MM.1S (cell line): ENCODE data around the gene THBS3.

Source experiments
- DNase-seq: peaks from one replicate; pipeline ENCODE4 v3.0.0-alpha.2; 2015
- H2AFZ ChIP-seq: fragments of 300-600 bp; sonication (generic); 2 replicates; pipeline ENCODE4 v1.6.0; 2016; ENCODE audit warnings: antibody characterized with exemption, low read length
- H3F3A ChIP-seq: fragments of 300-600 bp; sonication (generic); 2 replicates; pipeline ENCODE4 v1.6.1; 2016; ENCODE audit warnings: mild to moderate bottlenecking, antibody characterized with exemption, low read length, moderate library complexity, mixed read lengths; ENCODE audit not compliant: insufficient read depth
- H3K27ac ChIP-seq: fragments of 300-600 bp; sonication (generic); 2 replicates; pipeline ENCODE4 v1.5.1; 2016; ENCODE audit warnings: mild to moderate bottlenecking, low read length
- H3K27me3 ChIP-seq: fragments of 300-600 bp; sonication (generic); replicated peaks from 2 replicates; pipeline ENCODE4 v1.6.0; 2016; ENCODE audit warnings: low read length; ENCODE audit not compliant: insufficient read depth
- H3K36me3 ChIP-seq: fragments of 300-600 bp; sonication (generic); replicated peaks from 2 replicates; pipeline ENCODE4 v1.6.1; 2016; ENCODE audit warnings: mild to moderate bottlenecking, low read length, mixed read lengths; ENCODE audit not compliant: insufficient read depth
- H3K4me1 ChIP-seq: fragments of 300-600 bp; sonication (generic); 2 replicates; pipeline ENCODE4 v1.6.1; 2016; ENCODE audit warnings: low read length, mixed read lengths
- H3K4me2 ChIP-seq: fragments of 300-600 bp; sonication (generic); 2 replicates; pipeline ENCODE4 v1.6.0; 2016; ENCODE audit warnings: low read depth, low read length
- H3K4me3 ChIP-seq: fragments of 300-600 bp; sonication (generic); 2 replicates; pipeline ENCODE4 v1.5.1; 2016; ENCODE audit warnings: low read length, mixed read lengths
- H3K79me2 ChIP-seq: fragments of 300-600 bp; sonication (generic); 2 replicates; pipeline ENCODE4 v1.6.1; 2016; ENCODE audit warnings: mixed run types, low read length, mixed read lengths
- H3K9ac ChIP-seq: fragments of 300-600 bp; sonication (generic); 2 replicates; pipeline ENCODE4 v1.6.1; 2016; ENCODE audit warnings: low read length, mixed read lengths
- H3K9me2 ChIP-seq: fragments of 300-600 bp; sonication (generic); replicated peaks from 2 replicates; pipeline ENCODE4 v1.6.1; 2016; ENCODE audit warnings: mild to moderate bottlenecking, low read length, mixed read lengths; ENCODE audit not compliant: insufficient read depth
- H3K9me3 ChIP-seq: fragments of 300-600 bp; sonication (generic); replicated peaks from 2 replicates; pipeline ENCODE4 v1.6.1; 2016; ENCODE audit warnings: mild to moderate bottlenecking, low read length, mixed read lengths; ENCODE audit not compliant: insufficient read depth
- H4K20me1 ChIP-seq: fragments of 300-600 bp; sonication (generic); 2 replicates; pipeline ENCODE4 v1.6.1; 2016; ENCODE audit warnings: mild to moderate bottlenecking, low read length, moderate library complexity, mixed read lengths; ENCODE audit not compliant: insufficient read depth
- EZH2 ChIP-seq: fragments of 300-600 bp; sonication (generic); optimal IDR thresholded peaks from 2 replicates; pipeline ENCODE3; 2017; ENCODE audit warnings: low read depth, mild to moderate bottlenecking, antibody characterized with exemption, low read length, mixed read lengths
- EZH2phosphoT487 ChIP-seq: fragments of 300-600 bp; sonication (generic); IDR thresholded peaks from 2 replicates; pipeline ENCODE4 v1.6.1; 2018; ENCODE audit warnings: antibody characterized with exemption, low read length
- TF ChIP-seq, protein P1 (sequence below): fragments of 300-600 bp; sonication (generic); IDR thresholded peaks from 2 replicates; pipeline ENCODE4 v1.5.1; 2016; ENCODE audit warnings: antibody characterized with exemption, low read length, mixed read lengths

Gene THBS3

DNA sequence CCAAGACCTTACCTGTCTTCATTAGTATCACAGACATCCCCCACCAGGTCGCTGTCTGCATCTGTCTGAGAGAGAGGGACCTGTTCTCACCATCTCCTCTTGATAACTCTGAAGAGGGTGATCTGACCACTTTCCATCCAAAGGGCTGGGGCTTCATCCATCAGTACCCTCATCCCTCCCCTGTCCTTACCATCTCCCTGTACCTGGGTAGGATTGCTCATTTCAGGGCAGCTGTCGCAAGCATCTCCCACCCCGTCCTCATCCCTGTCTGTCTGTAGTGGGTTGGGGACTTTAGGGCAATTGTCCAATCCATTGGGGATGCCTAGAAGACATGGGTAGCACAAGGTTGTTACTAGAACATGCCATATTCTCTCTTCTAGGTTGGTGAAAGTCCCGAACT, 7.9 kb downstream of the THBS3 start:
- Histone ChIP-seq H4K20me1 (no peaks in the 10 kb centered on the region), H3K4me3 (no peak overlapping the region), H3K27me3 (peaks cover 75% of the 10 kb centered on the region), H3K9me2 (no peaks in the 10 kb centered on the region), H3K4me2 (no peak overlapping the region), H3K27ac (no peak overlapping the region), H3K4me1 (no peaks in the 10 kb centered on the region), H3K9me3 (no peaks in the 10 kb centered on the region), H3F3A (no peaks in the 10 kb centered on the region), H2AFZ (no peak overlapping the region), H3K79me2 (no peaks in the 10 kb centered on the region), H3K36me3 (no peaks in the 10 kb centered on the region), H3K9ac (no peak overlapping the region)
- no peak for TF ChIP-seq EZH2
- DNase-seq = no peak

DNA sequence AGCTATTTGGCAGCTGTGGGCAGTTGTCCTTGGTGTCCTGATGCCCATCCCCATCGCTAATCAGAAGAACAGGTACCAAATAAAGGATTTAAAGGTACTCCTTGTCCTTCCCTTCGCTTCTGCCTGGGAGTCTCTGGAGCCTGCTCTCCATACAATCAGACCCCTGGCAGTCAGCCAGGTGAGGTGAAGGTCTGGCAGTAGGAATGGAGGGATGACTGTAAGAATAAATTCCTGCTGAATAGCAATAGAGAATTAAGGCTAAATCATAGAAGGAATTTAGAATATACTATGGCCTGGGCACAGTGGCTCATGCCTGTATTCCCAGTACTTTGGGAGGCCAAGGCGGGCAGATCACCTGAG, 9.2 kb downstream of the THBS3 start:
- H3K4me2 ChIP-seq = no peak overlapping the region
- no peaks in the 10 kb centered on the region for H4K20me1 ChIP-seq
- H2AFZ ChIP-seq = no peak overlapping the region
- no peaks in the 10 kb centered on the region for H3K9me2 ChIP-seq
- no peak overlapping the region for H3K4me3 ChIP-seq
- H3F3A ChIP-seq = no peaks in the 10 kb centered on the region
- H3K9me3 ChIP-seq = no peaks in the 10 kb centered on the region
- H3K9ac ChIP-seq = no peak overlapping the region
- no peaks in the 10 kb centered on the region for H3K79me2 ChIP-seq
- H3K27me3 ChIP-seq = peaks cover 86% of the 10 kb centered on the region
- TF ChIP-seq EZH2 (no peak), EZH2phosphoT487 (no peak)
- TF ChIP-seq, protein P1, sequence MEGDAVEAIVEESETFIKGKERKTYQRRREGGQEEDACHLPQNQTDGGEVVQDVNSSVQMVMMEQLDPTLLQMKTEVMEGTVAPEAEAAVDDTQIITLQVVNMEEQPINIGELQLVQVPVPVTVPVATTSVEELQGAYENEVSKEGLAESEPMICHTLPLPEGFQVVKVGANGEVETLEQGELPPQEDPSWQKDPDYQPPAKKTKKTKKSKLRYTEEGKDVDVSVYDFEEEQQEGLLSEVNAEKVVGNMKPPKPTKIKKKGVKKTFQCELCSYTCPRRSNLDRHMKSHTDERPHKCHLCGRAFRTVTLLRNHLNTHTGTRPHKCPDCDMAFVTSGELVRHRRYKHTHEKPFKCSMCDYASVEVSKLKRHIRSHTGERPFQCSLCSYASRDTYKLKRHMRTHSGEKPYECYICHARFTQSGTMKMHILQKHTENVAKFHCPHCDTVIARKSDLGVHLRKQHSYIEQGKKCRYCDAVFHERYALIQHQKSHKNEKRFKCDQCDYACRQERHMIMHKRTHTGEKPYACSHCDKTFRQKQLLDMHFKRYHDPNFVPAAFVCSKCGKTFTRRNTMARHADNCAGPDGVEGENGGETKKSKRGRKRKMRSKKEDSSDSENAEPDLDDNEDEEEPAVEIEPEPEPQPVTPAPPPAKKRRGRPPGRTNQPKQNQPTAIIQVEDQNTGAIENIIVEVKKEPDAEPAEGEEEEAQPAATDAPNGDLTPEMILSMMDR = no peak
- no peak for DNase-seq
- no peaks in the 10 kb centered on the region for H3K36me3 ChIP-seq
- no peak overlapping the region for H3K27ac ChIP-seq
- peaks cover 10% of the 10 kb centered on the region; the same call in 1 of the 2 replicates for H3K4me1 ChIP-seq

DNA sequence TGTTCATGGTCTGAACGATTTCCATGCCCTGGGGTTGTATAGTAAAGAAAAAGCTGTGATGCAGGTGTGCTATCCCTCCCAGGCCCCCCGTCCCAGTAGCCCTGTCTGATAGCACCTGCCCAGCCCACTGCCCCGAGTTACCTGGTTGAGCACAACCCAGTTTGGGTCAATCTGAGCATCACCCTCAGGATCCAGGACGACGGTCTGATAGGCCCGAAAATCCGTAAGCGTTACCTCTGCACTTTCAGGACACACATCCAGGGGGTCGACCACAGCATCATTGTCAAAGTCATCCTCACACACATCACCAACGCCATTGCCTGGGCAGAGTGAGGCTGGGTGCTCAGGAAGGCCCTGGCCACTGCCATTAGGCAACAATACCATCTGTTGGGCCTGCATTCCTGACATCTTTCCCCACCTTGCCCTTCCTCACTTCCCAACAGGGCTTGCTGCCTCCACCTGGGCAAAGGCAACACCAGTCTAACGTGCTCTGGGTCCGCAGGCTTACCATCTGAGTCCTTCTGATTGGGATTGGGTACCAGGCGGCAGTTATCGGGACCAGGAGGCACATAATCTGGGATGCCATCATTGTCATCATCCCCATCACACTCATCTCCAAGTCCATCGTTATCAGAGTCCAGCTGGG, 9.7 kb downstream of the THBS3 start:
- H2AFZ ChIP-seq = no peak overlapping the region
- no peak overlapping the region for H3K4me3 ChIP-seq
- H3K36me3 ChIP-seq = no peaks in the 10 kb centered on the region
- H3K4me2 ChIP-seq = no peak overlapping the region
- no peak for DNase-seq
- no peak overlapping the region for H3K9ac ChIP-seq
- H4K20me1 ChIP-seq = no peaks in the 10 kb centered on the region
- H3K9me3 ChIP-seq = no peaks in the 10 kb centered on the region
- peaks cover 85% of the 10 kb centered on the region for H3K27me3 ChIP-seq
- H3K9me2 ChIP-seq = no peaks in the 10 kb centered on the region
- peaks cover 14% of the 10 kb centered on the region; the same call in 1 of the 2 replicates for H3K4me1 ChIP-seq
- no peaks in the 10 kb centered on the region for H3K79me2 ChIP-seq
- H3F3A ChIP-seq = no peaks in the 10 kb centered on the region
- H3K27ac ChIP-seq = no peak overlapping the region
- TF ChIP-seq EZH2phosphoT487 = no peak
- no peak for TF ChIP-seq EZH2
- TF ChIP-seq, protein P1 = no peak

DNA sequence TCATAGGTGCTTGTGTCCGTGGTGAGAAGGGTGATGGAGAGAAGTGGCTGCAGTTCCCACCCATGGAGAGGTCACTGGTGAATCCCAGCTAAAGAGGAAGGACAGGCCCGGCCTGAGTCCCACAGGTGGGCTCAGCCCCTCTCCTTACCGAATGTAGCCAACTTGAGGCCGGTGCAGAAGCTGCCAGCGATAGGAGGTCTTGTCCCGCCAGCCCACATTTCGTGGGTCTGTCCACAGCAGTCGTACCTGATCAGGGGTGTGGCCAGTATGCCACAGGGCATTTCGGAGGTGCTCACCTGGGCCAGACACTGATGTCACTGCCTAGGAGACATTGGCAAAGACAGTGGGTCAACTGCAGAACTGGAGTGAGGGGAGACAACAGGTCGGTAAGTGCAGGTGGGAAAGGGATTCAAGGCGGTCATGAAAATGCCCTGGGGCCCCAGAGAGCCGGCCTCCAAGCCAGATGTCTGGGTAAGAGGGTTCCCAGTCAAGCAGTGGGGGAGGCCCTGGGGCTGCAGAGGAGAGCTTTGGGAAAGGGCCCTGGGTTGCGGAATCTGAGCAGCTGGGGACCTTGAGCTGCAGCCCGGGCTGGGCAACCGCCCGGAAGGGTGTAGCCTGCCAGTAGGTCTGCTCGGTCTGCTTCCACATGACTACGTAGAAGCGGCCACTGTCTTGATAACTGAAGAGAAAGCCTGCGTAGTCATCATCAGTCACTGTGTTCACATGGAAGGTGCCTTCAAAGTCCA, 10.6 kb downstream of the THBS3 start:
- H3K27ac ChIP-seq = no peak overlapping the region
- no peaks in the 10 kb centered on the region for H3K79me2 ChIP-seq
- H3K4me1 ChIP-seq = peaks cover 15% of the 10 kb centered on the region; the same call in 1 of the 2 replicates
- DNase-seq = no peak
- H3K27me3 ChIP-seq = peaks cover 83% of the 10 kb centered on the region
- no peak overlapping the region for H2AFZ ChIP-seq
- no peak overlapping the region for H3K4me3 ChIP-seq
- no peaks in the 10 kb centered on the region for H3K9me3 ChIP-seq
- H3F3A ChIP-seq = no peaks in the 10 kb centered on the region
- H3K36me3 ChIP-seq = no peaks in the 10 kb centered on the region
- H3K9me2 ChIP-seq = no peaks in the 10 kb centered on the region
- H3K9ac ChIP-seq = no peak overlapping the region
- no peak overlapping the region for H3K4me2 ChIP-seq
- TF ChIP-seq, protein P1 = no peak
- TF ChIP-seq EZH2 (no peak), EZH2phosphoT487 (no peak)
- H4K20me1 ChIP-seq = no peaks in the 10 kb centered on the region
